ENCODE data around the gene ARPC5.
A peak's percentile ranks its signal among the peaks of the same experiment; 100 is the strongest.

Gene ARPC5

DNA sequence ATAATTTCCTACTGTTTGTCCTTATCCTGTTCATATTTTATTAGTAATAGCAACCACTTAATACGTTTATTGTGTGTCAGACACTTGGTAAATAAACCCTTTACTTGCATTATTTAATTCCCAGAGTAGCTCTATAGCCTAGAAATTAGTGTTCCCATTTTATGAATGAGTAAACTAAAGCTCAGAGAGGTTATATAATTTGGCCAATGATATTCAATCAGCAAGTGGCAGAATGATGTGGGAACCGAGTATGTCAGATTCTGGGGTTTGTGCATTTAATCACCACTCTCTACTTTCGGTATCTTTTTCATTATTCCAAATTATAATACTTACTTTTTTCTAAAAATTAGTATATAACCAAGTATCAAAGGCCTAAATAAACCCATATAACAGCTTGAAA is 6.6 kb upstream of the ARPC5 start:
- no peak for DNase-seq (ENCODE audit: low read depth)
- no peak overlapping the region for H3K4me3 ChIP-seq (ENCODE audit: low read length)
- no peak overlapping the region for H3K9ac ChIP-seq (ENCODE audit: low read length)
- H3K4me1 ChIP-seq (ENCODE audit: control insufficient read depth, insufficient read depth, low read length) = no peaks in the 10 kb centered on the region
- no peaks in the 10 kb centered on the region for H3K9me3 ChIP-seq (ENCODE audit: control insufficient read depth, low read length)
- no peaks in the 10 kb centered on the region for H3K27me3 ChIP-seq (replicated peaks; ENCODE audit: control insufficient read depth, insufficient read depth, low read length)
- no peaks in the 10 kb centered on the region for H3K36me3 ChIP-seq (ENCODE audit: control insufficient read depth, insufficient read depth, low read length, severe bottlenecking)

- Histone ChIP-seq H3K9ac (ENCODE audit: low read length) (no peak overlapping the region), H3K27me3 (replicated peaks; ENCODE audit: control insufficient read depth, insufficient read depth, low read length) (no peaks in the 10 kb centered on the region), H3K36me3 (ENCODE audit: control insufficient read depth, insufficient read depth, low read length, severe bottlenecking) (no peaks in the 10 kb centered on the region), H3K9me3 (ENCODE audit: control insufficient read depth, low read length) (no peaks in the 10 kb centered on the region), H3K4me3 (ENCODE audit: low read length) (no peak overlapping the region), H3K4me1 (ENCODE audit: control insufficient read depth, insufficient read depth, low read length) (peaks cover 7% of the 10 kb centered on the region)
- no peak for DNase-seq (ENCODE audit: low read depth)
Measured at GRCh38 chr1:183640193-183640592, 4.6 kb upstream of the ARPC5 start.

- no peaks in the 10 kb centered on the region for H3K36me3 ChIP-seq (ENCODE audit: control insufficient read depth, insufficient read depth, low read length, severe bottlenecking)
- H3K9me3 ChIP-seq (ENCODE audit: control insufficient read depth, low read length) = no peaks in the 10 kb centered on the region
- DNase-seq (ENCODE audit: low read depth) = no peak
- H3K4me1 ChIP-seq (ENCODE audit: control insufficient read depth, insufficient read depth, low read length) = peaks cover 7% of the 10 kb centered on the region
- no peaks in the 10 kb centered on the region for H3K27me3 ChIP-seq (replicated peaks; ENCODE audit: control insufficient read depth, insufficient read depth, low read length)
- no peak overlapping the region for H3K4me3 ChIP-seq (ENCODE audit: low read length)
- no peak overlapping the region for H3K9ac ChIP-seq (ENCODE audit: low read length)
Measured at GRCh38 chr1:183638649-183639387, 3.2 kb upstream of the ARPC5 start.

- Histone ChIP-seq H3K9ac (ENCODE audit: low read length) (peak overlapping the region; percentile 85), H3K4me3 (ENCODE audit: low read length) (peak overlapping the region; percentile 92), H3K9me3 (ENCODE audit: control insufficient read depth, low read length) (no peaks in the 10 kb centered on the region), H3K4me1 (ENCODE audit: control insufficient read depth, insufficient read depth, low read length) (peaks cover 23% of the 10 kb centered on the region), H3K27me3 (replicated peaks; ENCODE audit: control insufficient read depth, insufficient read depth, low read length) (no peaks in the 10 kb centered on the region), H3K36me3 (ENCODE audit: control insufficient read depth, insufficient read depth, low read length, severe bottlenecking) (no peaks in the 10 kb centered on the region)
- DNase-seq (ENCODE audit: low read depth) = no peak
Measured at GRCh38 chr1:183636783-183637182, 1.2 kb upstream of the ARPC5 start.

GRCh38 chr1:183636334-183636682 is 725 bp upstream of the ARPC5 start:
- Histone ChIP-seq H3K9me3 (ENCODE audit: control insufficient read depth, low read length) (no peaks in the 10 kb centered on the region), H3K36me3 (ENCODE audit: control insufficient read depth, insufficient read depth, low read length, severe bottlenecking) (no peaks in the 10 kb centered on the region), H3K4me1 (ENCODE audit: control insufficient read depth, insufficient read depth, low read length) (peaks cover 28% of the 10 kb centered on the region), H3K27me3 (replicated peaks; ENCODE audit: control insufficient read depth, insufficient read depth, low read length) (no peaks in the 10 kb centered on the region), H3K4me3 (ENCODE audit: low read length) (peak overlapping the region; percentile 92), H3K9ac (ENCODE audit: low read length) (peak overlapping the region; percentile 85)
- DNase-seq (ENCODE audit: low read depth) = no peak

- Histone ChIP-seq H3K9ac (ENCODE audit: low read length) (peak overlapping the region; percentile 98), H3K4me1 (ENCODE audit: control insufficient read depth, insufficient read depth, low read length) (peaks cover 39% of the 10 kb centered on the region), H3K9me3 (ENCODE audit: control insufficient read depth, low read length) (no peaks in the 10 kb centered on the region), H3K36me3 (ENCODE audit: control insufficient read depth, insufficient read depth, low read length, severe bottlenecking) (peaks cover 4% of the 10 kb centered on the region), H3K27me3 (replicated peaks; ENCODE audit: control insufficient read depth, insufficient read depth, low read length) (no peaks in the 10 kb centered on the region), H3K4me3 (ENCODE audit: low read length) (peak overlapping the region; percentile 92)
- DNase-seq (ENCODE audit: low read depth) = peak; percentile 69
Measured at GRCh38 chr1:183635099-183635605, 431 bp downstream of the ARPC5 start.

GRCh38 chr1:183634429-183635065 is 1.0 kb downstream of the ARPC5 start:
- Histone ChIP-seq H3K27me3 (replicated peaks; ENCODE audit: control insufficient read depth, insufficient read depth, low read length) (no peaks in the 10 kb centered on the region), H3K9me3 (ENCODE audit: control insufficient read depth, low read length) (no peaks in the 10 kb centered on the region), H3K36me3 (ENCODE audit: control insufficient read depth, insufficient read depth, low read length, severe bottlenecking) (peaks cover 10% of the 10 kb centered on the region), H3K4me1 (ENCODE audit: control insufficient read depth, insufficient read depth, low read length) (peaks cover 46% of the 10 kb centered on the region), H3K4me3 (ENCODE audit: low read length) (peak overlapping the region; percentile 92), H3K9ac (ENCODE audit: low read length) (peak overlapping the region; percentile 98)
- peak; percentile 44 for DNase-seq (ENCODE audit: low read depth)

DNA sequence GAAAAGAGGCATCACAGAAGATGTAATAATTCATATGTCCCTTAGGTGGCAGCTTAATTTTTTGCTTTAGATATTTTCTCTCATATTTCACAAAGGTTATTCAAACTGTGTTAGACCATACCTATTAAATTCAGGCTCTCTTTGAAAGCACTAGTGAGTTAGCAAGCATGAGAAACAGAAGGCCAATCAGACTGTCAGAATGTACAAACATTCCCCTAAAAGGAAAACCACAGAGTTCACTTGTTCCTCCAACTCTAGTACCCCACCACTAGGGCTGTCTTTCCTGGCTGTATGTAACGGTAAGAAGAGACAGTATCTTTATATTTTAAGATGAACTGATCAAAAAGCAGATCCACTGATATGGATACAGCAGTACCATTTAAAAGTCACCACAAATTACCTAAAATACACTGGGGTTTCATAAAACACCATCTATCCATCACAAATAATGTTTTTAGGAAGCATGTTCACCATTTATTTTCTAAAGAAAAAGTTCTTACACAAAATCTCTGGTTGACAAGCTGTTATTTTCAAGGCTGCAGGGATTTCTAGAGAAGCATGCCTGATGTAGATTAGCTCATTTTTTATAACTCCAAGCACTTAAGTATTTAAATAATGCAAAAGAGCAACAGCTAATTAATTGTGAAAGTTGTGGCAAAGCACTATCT is 1.8 kb downstream of the ARPC5 start:
- no peaks in the 10 kb centered on the region for H3K9me3 ChIP-seq (ENCODE audit: control insufficient read depth, low read length)
- H3K27me3 ChIP-seq (replicated peaks; ENCODE audit: control insufficient read depth, insufficient read depth, low read length) = no peaks in the 10 kb centered on the region
- H3K9ac ChIP-seq (ENCODE audit: low read length) = peak overlapping the region; percentile 98
- peaks cover 17% of the 10 kb centered on the region for H3K36me3 ChIP-seq (ENCODE audit: control insufficient read depth, insufficient read depth, low read length, severe bottlenecking)
- peak overlapping the region; percentile 92 for H3K4me3 ChIP-seq (ENCODE audit: low read length)
- H3K4me1 ChIP-seq (ENCODE audit: control insufficient read depth, insufficient read depth, low read length) = peaks cover 53% of the 10 kb centered on the region
- peak; percentile 88 for DNase-seq (ENCODE audit: low read depth)

DNA sequence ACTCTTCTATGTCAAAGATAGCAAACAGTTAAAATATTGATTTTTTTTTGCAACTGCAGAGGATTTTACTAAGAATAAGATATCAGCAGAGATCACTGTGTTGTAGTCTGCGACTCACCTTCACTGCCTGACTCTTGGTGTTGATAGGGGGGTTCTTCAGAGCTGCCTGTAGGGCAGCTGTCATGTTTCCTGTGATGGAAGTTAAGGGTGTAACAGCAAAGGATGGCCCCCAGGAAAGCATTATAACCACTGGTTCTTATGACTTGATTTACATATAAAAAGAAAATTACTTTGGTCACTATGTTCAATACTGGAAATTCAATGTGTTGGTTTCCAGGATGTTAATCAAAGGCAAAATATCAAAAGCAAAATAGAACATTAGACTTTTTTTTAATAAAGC is 2.6 kb downstream of the ARPC5 start:
- H3K4me3 ChIP-seq (ENCODE audit: low read length) = peak overlapping the region; percentile 92
- no peak for DNase-seq (ENCODE audit: low read depth)

DNA sequence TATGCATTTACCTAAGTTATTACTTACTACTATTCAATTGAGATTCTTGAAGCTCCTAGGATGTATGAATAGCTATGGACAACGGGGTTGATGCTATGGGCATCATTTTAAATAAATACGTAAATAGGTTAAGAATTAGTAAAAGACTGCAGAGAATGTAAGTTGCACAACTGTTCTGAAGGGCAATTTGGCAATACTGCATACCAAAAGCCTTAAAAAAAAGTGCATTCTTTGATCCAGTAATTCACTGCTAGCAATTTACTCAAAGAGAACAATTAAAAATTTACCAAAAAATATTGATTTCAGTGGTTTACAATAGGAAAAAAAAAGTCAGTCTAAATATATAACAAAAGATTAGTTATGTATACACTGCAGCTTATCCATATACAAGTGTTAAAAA is 3.5 kb downstream of the ARPC5 start:
- Histone ChIP-seq H3K9ac (ENCODE audit: low read length) (peak overlapping the region; percentile 98), H3K4me3 (ENCODE audit: low read length) (peak overlapping the region; percentile 92), H3K36me3 (ENCODE audit: control insufficient read depth, insufficient read depth, low read length, severe bottlenecking) (peaks cover 30% of the 10 kb centered on the region), H3K4me1 (ENCODE audit: control insufficient read depth, insufficient read depth, low read length) (peaks cover 61% of the 10 kb centered on the region), H3K27me3 (replicated peaks; ENCODE audit: control insufficient read depth, insufficient read depth, low read length) (no peaks in the 10 kb centered on the region), H3K9me3 (ENCODE audit: control insufficient read depth, low read length) (no peaks in the 10 kb centered on the region)
- DNase-seq (ENCODE audit: low read depth) = peak; percentile 86

More for the DNA sequence above, 2.6 kb downstream of the ARPC5 start:
- no peaks in the 10 kb centered on the region for H3K9me3 ChIP-seq (ENCODE audit: control insufficient read depth, low read length)
- H3K9ac ChIP-seq (ENCODE audit: low read length) = peak overlapping the region; percentile 98
- H3K36me3 ChIP-seq (ENCODE audit: control insufficient read depth, insufficient read depth, low read length, severe bottlenecking) = peaks cover 24% of the 10 kb centered on the region
- H3K27me3 ChIP-seq (replicated peaks; ENCODE audit: control insufficient read depth, insufficient read depth, low read length) = no peaks in the 10 kb centered on the region
- H3K4me1 ChIP-seq (ENCODE audit: control insufficient read depth, insufficient read depth, low read length) = peaks cover 57% of the 10 kb centered on the region

GRCh38 chr1:183630748-183631147 is 4.8 kb downstream of the ARPC5 start:
- H3K27me3 ChIP-seq (replicated peaks; ENCODE audit: control insufficient read depth, insufficient read depth, low read length) = no peaks in the 10 kb centered on the region
- H3K36me3 ChIP-seq (ENCODE audit: control insufficient read depth, insufficient read depth, low read length, severe bottlenecking) = peaks cover 35% of the 10 kb centered on the region
- DNase-seq (ENCODE audit: low read depth) = peak; percentile 33
- H3K9me3 ChIP-seq (ENCODE audit: control insufficient read depth, low read length) = no peaks in the 10 kb centered on the region
- peaks cover 67% of the 10 kb centered on the region for H3K4me1 ChIP-seq (ENCODE audit: control insufficient read depth, insufficient read depth, low read length)
- H3K4me3 ChIP-seq (ENCODE audit: low read length) = peak overlapping the region; percentile 92
- peak overlapping the region; percentile 98 for H3K9ac ChIP-seq (ENCODE audit: low read length)
